GM19455 (cell line): ENCODE measurements around the gene HLA-F.
A peak's percentile ranks its signal among the peaks of the same experiment; 100 is the strongest.

Source experiments
- ATAC-seq: cut with Tn5 transposase; IDR thresholded peaks from one replicate; pipeline ENCODE4 v1.9.1; 2021; ENCODE audit not compliant: unreplicated experiment

The HLA-F gene

GRCh38 chr6:29723666-29724588, 693 bp downstream of the HLA-F start:
- ATAC-seq: peak; percentile 51

- no peak for ATAC-seq
These were observed 2.0 kb downstream of the HLA-F start for GRCh38 chr6:29724937-29725869.

DNA sequence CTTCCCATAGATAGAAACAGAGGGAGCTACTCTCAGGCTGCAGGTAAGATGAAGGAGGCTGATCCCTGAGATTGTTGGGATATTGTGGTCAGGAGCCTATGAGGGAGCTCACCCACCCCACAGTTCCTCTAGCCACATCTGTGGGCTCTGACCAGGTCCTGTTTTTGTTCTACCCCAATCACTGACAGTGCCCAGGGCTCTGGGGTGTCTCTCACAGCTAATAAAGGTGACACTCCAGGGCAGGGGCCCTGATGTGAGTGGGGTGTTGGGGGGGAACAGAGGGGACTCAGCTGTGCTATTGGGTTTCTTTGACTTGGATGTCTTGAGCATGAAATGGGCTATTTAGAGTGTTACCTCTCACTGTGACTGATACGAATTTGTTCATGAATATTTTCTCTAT, 2.8 kb downstream of the HLA-F start:
- no peak for ATAC-seq

DNA sequence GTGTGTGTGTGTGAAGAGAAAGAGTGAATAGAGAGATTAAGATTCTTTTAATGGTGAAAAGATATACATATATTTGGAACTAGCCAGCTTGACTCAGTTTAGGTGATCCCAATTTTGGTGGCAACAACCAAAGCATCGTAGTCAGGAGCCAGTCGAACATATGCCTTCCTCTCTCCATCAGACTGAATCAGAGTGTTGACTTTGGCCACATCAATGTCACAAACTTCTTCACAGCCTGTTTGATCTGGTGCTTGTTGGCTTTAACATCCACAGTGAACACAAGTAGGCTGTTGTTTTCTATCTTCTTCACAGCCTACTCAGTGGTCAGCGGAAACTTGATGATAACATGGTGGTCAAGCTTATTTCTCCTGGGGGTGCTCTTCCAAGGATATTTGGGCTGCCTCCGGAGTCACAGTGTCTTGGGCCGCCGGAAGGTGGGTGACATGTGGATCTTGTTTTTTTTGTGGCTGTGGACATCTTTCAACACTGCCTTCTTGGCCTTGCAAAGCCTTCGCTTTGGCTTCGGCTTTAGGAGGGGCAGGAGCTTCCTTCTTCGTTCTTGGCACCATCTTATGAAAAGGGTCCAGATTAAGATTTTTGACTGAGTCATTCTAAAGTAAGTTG, 3.4 kb downstream of the HLA-F start:
- ATAC-seq: no peak

DNA sequence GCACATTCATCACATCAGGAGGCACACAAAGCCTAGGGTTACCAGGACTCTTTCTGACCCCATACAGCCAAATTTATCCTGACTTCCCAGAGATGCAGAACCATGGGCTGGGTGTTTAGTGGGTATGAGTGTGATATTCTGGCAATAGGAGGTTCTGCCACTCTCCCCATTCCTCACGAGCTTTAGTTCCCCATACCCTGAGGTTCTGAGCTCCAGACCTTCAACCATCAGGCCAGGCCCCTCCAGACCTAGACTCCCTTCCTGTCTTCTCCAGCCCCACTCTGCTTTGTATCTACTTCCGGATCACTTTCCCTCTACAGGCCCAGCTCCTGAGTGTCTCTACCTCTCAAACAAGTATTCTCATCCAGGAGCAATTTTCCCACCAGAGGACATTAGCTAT, 4.4 kb downstream of the HLA-F start:
- ATAC-seq: no peak

DNA sequence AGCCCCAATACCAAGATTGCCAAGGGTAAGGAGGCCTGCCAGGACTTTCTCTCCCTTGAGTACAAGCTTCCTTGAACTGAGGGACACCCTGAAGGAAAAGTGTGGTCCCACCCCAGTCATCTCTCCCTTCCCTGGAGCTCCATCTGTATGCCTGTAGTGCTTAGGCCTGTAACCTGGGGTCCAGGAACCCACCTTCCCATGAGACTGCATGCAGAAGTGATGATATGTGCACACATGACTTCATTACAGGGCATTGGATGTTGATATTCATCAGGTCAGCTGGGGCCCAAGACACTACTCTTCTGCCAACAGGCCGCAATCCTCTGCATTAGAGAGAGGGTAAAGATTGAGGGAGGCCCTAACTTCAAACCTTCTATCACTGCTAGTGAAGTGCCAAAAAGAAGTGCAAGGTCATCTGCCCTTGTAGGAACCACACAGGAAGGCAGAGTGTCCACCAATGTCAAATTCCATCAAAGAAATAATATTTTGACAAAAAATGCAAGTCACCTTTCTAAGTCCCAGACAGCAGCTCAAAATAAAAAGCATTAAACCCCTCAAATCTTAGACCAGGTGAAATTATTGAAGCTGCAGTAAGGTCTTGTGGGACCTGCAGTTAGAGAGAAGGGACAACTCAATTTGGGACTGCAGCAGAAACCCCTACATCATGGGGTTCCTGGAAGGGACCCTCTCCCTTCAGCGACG, 5.1 kb downstream of the HLA-F start:
- ATAC-seq: no peak

- no peak for ATAC-seq
These were observed 5.6 kb downstream of the HLA-F start for GRCh38 chr6:29728875-29729270.

DNA sequence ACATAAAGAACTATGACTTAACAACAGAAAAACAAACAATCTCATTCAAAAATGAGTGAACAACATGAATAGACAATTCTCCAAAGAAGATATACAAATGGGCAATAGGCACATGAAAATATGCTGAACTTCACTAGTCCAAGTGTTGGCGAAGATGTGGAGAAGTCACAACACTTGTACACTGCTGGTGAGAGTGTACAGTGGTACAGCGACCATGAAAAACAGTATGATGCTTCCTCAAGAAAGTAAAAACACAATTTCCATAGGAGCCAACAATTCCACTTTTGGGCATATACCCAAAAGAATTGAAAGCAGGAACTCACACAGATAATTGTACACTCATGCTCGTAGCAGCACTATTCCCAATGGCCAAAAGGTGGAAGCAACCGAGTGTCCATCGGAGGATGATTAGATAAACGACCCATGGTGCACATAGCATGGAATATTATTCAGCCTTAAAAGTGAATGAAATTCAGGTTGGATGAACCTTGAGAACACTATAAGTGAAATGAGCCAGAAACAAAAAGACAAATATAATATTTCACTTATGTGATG, 6.6 kb downstream of the HLA-F start:
- no peak for ATAC-seq

GRCh38 chr6:29730575-29731126, 7.4 kb downstream of the HLA-F start:
- ATAC-seq: no peak

DNA sequence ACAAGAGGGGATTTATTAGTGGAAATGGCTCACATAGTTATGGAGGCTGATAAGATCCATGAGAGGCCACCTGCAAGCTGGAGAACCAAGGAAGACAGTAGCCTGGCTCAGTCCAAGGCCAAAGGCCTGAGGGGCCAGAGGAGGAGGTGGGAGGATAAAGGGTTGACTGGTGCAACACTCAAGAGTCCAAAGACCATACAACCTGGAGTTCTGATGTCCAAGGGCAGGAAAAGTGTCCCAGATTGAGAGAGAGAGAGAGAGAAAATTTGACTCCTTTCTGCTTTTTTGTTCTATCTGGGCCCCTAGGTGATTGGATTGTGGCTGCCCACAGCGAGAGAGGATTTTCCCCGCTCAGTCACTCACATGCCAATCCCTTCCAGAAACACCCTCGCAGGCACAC, 8.0 kb downstream of the HLA-F start:
- ATAC-seq: no peak

GRCh38 chr6:29733057-29733456, 9.8 kb downstream of the HLA-F start:
- no peak for ATAC-seq

- ATAC-seq: no peak
These were observed 11.1 kb downstream of the HLA-F start for GRCh38 chr6:29734046-29735018.

GRCh38 chr6:29736563-29736962, 13.3 kb downstream of the HLA-F start:
- ATAC-seq: no peak

DNA sequence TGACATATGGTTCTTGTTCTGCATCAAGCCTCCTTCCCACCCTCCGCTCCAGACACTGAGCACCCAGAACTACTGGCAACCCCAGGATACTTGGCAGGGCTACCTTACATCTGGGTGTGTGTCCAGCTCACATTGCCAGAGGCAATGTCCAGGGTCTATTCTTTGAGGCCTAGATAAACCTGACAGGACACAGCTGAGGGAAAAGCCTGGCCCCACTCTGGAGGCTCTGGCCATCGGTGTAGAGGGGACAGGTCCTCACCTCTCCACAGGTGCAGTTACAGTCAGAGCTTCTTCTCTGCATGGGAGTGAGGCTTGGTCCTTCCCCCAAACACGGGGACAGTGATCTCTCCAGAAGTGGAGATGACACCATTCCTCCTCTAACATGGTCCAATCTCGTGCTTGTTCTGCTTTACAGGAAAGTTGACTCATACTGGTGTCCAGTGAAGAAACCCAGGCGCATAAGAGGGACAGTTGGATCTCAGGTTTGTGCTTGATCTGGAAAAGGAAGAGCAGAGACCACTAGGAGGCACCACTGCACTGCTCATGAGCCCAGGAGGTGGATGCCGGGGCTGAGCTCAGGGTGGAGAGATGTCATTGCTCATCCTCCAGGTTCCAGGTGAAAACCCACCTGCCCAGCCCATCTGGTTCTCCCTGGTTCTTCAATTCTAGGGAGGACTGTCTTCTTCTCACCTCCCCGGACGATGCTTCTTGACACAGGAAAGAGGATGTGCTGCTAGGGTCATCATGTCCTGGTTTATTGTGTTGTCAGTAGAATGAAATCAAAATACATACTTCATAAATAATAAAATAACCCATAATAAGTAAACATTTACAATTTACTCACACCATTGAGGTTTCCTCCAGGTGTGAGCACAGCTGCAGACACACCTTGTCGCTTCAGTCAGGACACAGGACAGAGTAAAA, 14.7 kb downstream of the HLA-F start:
- no peak for ATAC-seq

GRCh38 chr6:29739136-29739881, 16.1 kb downstream of the HLA-F start:
- no peak for ATAC-seq

DNA sequence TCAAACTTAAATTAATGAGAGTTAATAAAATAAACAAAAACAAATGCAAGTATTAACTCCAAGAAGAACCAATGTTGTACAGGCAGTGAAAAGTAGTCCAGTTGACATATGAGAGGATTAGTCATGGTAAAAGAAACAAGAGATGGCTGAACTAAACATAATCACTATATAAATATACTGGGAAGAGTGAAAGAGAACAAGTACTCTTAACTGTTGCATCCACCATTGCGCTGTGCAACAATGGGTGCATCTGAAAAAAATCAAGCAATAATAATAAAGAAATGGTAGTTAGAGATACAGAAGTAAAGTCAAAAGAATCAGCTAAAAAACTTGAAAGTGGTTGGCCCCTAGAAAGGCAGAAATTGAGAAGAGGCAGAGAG, 16.6 kb downstream of the HLA-F start:
- no peak for ATAC-seq

- no peak for ATAC-seq
These were observed 18.4 kb downstream of the HLA-F start for GRCh38 chr6:29741592-29741991.
